NCI-H1436 treated with DMSO at 0.1 percent for 48 hours (cell line): ENCODE results near the gene ZNF473.
"Not testable (repeated sequence)": the region's sequence is repeated elsewhere in the genome, so short reads cannot be mapped to it uniquely, and the experiment has no call there.

Experiments used
- DNase-seq: peaks from one replicate; lab custom pipeline; 2025; lab: John Stamatoyannopoulos, UW

Gene ZNF473

DNA sequence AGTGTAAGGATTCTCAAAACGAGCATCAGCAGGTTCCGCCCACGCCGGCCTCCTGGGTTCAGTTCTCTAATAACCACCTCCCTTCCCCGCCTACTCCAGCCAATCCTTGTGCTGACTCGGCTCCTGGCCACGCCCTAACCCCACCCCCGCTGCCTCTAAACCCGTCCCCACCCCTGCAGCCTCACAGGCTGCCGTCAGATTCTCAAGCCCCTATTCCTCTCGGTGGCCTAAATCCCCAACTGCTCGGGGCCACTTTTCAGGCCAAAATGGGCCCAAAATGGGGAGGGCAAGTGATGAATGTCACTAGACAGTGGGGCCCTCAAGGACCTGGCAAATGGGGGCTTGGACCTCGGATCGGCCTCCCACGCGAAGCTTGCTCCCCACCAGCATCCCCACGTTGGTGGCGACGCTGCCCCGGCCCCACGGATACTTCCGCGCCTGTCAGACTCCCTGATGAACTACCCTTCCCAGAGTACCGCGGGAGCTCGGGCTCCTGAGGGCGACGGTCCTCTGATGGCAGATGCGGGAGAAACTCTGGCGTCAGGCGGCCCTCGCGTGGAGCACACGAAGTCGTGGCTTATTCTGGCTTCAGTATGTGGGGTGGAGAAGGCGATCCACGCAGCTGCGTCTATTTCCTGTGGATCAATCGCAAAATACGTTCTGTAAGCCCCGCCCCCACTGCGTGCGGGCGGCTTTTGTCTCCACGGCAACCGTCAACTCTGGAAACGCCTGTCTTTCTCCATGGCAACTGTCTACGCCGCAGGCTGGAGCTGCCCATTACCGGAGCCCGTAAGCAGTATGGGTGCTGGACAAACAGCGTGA is 24.8 kb downstream of the ZNF473 start:
- no peak for DNase-seq

DNA sequence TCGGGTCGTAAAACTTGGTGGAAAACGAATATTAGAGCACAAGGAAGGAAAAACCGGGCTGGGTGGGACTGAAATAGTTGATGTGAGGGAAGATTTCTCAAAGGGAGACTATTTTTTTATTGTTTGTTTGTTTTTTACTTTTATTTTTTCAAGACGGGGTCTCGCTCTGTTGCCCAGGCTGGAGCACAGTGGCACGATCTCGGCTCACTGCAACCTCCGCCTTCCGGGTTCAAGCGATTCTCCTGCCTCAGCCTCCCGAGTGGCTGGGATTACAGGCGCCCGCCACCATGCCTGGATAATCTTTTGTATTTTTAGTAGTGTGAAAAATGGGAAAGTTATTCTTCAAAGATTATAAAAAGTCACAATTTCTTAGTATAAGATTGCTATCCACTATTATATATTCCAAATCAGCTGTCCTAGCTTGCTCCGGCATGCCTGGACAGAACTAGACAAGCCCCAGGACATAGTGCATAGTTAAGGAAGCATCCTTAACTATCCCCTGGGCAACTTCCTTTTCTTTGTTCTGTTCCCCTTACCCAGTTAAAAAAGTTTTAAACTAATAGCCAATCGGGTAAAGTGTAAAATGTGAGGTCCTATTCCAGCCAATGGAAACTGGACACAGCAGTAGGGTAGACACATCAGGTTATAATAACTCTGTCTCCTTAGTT is 25.6 kb downstream of the ZNF473 start:
- DNase-seq: not testable (repeated sequence)

DNA sequence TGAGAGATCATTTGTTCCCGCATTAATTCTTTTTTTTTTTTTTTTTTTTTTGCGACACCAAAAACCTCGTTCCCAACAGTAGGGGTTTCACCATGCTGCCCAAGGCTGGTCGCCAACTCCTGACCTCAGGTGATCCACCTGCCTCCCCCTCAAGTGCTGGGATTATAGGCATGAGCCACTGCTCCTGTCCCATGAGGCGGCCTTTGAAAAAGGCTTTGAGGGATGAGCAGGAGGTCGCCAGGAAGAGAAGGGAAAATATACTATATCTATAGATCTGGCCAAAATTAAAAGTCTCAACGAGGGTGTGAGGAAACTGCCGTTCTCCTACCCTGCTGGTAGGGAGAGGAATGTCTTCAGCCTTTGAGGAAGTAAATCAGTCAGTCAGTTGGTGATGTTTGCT is 26.2 kb downstream of the ZNF473 start:
- DNase-seq: no peak

DNA sequence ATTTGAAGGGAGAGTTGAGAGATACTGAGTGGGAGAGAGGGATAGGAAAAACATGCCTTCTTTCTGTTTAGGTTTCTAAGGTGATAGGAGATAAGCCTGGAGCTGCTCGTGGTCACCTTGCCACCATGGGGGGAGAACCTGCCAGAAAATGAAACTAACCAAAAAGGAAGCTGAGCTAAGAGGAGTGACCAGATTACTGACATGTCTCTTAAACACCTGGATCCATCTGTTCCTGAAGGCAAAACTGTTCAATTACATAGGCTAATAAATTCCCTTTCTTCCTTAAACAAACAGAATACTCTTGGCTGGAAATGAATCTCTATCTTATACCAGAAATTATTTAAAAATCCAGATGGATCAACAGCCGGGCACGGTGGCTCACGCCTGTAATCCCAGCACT is 27.3 kb downstream of the ZNF473 start:
- no peak for DNase-seq

DNA sequence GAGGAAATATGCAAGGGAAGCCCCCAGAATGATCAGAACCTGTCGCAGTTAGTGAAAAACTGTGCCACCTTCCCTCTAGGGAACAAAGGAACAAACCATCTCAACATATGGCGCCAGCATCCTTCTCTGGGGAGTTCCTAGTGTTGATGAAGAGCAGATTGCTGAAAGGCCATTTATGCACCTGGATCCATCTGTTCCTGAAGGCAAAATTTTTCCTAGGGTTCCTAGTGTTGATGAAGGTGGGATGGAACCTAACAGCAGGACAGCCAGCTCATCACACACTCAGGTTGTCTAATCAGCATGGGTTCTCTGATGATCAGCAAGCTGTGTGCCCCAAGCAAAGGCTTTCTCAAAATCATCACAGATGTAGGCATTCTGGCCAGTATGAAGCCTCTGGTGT is 32.6 kb downstream of the ZNF473 start:
- no peak for DNase-seq

DNA sequence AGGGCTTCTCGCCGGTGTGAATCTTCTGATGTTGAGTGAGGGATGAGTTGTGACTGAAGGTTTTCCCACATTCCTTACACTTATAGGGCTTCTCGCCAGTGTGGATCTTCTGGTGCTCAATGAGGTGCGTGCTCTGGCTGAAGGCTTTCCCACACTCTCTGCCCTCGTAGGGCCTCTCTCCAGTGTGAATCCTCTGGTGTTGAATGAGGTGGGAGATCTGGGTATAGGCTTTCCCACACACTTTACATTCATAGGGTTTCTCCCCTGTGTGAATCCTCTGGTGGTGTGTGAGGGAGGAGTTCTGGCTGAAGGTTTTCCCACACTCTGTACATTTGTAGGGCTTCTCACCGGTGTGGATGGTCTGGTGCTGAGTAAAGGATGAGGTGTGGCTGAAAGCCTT is 33.2 kb downstream of the ZNF473 start:
- DNase-seq: no peak

DNA sequence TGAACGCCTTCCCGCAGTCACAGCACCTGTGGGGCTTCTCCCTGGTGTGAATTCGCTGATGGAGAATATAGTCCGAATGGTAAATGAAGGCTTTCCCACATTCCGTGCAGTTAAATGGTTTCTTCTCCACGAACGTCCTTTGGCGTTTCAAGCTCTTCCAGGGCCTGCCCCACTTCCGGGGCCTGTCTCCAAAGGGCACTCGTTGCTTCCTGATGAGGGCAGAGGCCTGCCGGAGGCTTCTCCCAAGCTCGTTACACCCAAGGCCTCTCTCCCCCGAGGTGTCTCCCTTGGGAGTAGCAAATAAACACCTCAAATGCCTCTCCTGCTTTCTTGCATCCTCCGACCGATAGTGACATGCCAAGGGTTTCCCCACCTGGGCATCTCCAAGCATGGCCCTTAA is 34.3 kb downstream of the ZNF473 start:
- DNase-seq: no peak

DNA sequence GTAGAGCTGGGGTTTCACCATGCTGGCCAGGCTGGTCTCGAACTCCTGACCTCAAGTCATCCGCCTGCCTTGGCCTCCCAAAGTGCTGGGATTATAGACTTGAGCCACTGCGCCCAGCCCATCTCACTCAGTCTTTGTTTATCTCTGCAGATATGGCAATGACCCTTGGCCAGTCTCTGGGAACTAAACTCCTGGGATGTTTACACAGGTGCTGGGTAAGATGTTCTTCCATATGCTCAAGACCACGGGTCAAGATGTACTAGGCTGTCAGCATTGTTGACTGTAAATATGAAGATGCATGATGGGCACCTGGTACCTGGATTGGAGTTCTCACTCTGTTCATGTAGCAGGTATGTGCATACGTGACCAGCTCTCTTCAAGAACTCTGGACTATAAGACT is 35.8 kb downstream of the ZNF473 start:
- no peak for DNase-seq

DNA sequence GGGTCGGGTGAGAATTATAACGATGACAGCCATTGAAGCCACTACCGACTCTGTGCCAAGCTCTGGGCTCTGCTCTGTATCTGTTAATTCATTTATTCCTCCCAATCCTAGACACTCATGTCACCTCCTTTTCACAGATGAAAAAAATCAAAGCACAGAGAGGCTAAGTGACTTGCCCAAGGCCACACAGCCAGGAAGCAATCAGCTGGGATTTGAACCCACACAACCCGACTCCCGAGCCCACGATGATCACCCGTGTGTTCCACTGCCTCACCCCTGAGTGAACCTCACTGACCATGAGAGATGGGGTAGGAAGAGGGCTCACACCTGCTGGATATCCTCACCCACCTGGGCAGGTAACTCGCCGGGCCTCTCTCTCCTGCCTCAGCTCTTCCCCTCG is 40.1 kb downstream of the ZNF473 start:
- DNase-seq: no peak

DNA sequence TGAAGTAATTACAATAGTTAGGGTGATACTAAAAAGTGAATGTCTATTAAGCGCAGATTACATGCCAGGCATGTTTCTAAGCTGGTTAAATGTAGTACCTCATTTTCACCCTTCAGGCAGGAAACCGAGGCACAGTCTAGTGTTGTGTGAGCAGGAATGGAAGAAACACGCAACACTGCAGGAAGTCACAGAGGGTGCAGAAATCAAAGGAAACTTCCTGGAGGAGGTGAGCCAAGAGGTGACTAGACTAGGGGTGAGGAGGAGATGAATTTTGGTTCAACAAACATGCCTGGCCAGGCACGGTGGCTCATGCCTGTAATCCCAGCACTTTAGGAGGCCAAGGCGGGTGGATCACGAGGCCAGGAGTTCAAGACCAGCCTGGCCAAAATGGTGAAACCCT is 41.8 kb downstream of the ZNF473 start:
- DNase-seq: no peak

DNA sequence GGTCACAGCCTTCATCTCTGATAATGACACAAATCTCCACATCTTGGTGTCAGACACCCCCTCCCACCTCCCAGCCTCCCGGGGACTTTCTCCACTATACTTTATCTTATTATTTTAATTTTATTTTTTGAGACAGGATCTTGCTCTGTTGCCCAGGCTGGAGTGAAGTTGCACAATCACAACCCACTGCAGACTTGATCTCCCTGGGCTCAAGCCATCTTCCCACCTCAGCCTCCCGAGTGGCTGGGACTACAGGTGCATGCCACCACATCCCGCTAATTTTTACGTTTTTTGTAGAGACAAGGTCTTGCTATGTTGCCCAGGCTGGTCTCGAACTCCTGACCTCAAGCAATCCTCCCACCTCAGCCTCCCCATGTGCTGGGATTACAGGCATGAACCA is 42.6 kb downstream of the ZNF473 start:
- not testable (repeated sequence) for DNase-seq

DNA sequence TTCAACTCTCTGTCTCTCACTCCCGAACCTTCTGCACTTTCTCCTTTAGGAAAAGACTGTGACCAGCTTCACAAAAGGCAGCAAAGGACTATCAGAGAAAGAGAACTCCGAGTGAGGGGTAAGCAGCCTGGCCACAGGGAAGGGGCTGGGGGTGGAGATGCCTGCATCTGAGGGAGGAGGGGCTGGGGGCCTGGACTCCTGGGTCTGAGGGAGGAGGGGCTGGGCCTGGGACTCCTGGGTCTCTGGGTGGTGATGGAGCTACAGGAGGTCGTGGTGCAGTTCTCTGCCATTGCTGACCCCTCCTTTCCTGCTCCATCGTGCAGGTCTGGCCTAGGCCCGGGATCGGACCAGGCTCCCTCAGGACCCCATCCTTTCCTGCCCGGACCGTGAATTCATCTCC is 49.3 kb downstream of the ZNF473 start:
- DNase-seq: not testable (repeated sequence)

DNA sequence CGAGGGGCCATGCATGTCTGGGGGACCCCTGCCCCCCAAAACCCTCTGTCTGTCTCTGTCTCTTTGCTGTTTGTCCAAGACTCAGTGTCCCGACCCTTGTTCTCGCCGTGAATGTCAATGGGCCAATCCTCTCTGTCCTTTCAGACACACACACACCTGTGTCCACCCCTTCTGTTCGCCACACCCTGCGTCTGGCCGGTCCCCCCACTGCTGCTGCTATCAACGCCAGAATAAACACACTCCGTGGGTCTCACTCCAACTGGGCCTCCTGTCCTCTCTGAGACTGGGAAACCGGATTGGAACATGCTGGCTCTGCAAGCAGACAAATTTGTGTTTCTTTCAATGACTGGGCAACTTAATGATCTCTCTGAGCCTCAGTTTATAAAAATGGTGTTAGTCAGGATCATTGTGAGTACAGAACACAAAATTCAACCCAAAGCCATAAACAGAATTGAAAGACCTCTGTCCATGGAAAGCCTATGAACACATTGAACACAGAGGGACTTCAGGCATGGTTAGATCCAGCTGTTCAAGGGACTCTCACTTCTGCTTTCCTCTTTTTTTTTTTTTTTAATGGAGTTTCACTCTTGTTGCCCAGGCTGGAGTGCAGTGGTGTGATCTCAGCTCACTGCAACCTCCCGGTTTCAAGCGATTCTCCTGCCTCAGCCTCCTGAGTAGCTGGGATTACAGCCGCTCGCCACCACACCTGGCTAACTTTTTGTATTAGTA is 50.0 kb downstream of the ZNF473 start:
- DNase-seq: not testable (repeated sequence)

DNA sequence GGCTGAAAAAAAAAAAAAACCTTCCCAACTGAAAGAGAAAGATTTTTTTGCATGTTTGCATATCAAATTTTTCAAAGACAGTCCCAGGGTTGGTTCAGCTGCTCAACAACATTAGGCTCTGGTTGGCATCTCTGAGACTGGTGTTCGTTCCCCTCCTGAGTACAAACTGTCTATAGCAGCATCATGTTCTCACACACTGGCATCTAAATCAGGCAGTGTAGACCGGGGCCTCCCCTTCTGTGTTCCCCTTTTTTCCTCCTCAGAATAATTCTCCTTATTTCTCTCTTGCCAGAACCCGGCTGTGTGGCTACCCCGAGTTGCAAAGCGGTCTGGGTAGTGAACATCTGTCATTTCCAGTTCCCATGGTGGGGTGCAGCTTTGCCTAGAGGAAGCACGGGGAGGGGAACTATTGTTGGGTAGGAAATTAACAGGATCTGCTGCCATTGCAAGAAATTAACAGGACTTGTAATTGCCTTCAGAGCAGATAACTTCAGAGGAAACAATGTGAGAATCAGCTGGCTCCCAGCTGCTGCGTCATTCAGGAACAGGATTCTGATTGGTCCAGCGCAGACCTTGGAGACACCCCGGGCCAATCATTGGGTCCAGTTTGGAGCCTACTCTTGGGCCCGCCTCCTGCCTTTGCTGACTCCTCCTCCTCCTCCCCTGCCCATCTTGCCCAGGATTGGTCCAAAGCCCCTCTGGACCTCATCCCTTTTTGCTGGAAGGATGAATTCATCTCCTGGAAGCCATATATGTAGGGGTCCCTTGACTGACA is 51.0 kb downstream of the ZNF473 start:
- not testable (repeated sequence) for DNase-seq

DNA sequence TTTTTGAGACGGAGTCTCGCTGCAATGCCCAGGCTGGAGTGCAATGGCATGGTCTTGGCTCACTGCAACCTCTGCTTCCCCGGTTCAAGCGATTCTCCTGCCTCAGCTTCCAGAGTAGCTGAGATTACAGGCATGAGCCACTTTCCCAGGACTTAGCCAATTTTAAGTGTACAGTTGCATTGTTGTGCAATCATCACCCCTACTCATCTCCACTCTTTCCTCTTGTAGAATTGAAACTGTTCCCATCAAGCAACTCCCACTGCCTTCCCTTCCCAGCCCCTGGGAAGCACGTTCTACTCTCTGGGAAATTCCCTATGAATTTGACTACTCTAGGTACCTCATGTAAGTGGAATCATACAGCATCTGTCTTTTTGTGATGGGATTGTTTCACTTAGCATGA is 53.2 kb downstream of the ZNF473 start:
- not testable (repeated sequence) for DNase-seq

DNA sequence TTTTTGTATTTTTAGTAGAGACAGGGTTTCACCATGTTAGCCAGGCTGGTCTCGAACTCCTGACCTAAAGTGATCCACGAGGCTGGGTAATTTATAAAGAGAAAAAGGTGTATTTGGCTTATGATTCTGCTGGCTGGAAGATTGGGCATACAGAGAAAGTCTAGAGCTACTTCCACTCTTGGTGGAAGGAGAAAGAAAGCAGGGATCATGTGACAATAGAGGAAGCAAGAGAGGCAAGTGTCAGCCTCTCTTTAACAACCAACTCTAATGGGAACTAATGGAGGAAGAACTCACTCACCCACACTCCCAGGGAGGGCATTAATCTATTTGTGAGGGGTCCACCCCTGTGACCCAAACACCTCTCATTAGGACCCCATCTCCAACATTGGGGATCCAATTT is 58.6 kb downstream of the ZNF473 start:
- not testable (repeated sequence) for DNase-seq

DNA sequence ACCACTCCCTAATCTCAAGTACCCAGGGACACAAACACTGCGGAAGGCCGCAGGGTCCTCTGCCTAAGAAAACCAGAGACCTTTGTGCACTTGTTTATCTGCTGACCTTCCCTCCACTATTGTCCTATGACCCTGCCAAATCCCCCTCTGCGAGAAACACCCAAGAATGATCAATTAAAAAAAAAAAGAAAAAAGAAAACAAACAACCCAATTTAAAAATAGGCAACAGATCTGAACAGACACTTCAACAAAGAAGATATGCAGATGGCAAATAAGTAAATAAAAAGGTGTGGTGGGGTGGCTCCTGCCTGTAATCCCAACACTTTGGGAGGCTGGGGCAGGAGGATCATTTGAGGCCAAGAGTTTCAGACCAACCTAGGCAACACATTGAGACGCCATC is 61.3 kb downstream of the ZNF473 start:
- DNase-seq: not testable (repeated sequence)

DNA sequence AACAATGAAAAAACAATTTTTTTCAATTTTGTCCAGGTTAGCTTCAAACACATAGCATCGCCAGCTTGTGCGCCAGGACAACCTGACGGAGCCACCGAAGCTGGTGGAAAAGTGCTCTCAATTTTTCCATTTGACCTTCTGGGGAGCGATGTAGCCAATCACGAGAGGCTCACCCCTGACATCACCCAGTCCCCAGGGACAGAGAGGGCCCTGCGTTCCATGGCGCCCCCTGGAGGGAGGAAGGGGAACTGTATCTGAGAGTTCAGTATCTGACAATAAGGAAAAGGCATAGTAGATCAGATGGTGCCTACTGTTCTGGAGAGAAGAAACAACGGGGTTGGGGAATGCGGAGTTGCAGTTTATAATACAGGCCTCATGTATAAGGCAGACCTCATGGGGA is 64.9 kb downstream of the ZNF473 start:
- DNase-seq: not testable (repeated sequence)

DNA sequence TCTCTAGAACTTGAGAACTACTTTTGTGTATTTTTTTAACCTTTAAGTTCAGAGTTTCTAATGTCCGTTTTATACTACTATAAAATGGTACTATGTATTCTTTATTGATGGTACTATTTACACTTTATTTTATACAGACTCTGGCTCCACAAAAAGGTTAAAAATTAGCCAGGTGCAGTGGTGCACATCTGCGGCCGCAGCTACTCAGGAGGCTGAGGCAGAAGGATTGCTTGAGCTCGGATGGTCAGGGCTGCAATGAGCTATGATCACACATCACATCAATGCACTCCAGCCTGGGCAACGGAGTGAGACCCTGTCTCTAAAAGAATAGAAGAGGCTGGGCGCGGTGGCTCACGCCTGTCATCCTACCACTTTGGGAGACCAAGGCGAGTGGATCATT is 66.0 kb downstream of the ZNF473 start:
- DNase-seq: not testable (repeated sequence)

DNA sequence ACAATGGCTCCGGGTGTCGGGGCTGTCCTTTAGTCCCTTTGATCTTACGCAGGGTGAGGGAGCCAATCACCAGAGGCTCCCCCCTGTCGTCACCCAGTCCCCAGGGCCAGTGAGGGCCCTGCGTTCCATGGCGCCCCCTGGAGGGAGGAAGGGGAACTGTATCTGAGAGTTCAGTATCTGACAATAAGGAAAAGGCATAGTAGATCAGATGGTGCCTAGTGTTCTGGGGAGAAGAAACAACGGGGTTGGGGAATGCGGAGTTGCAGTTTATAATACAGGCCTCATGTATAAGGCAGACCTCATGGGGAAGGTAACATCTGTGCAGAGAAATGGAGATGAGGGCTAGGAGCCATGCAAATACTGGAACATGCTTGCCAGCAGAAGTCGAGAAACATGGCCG is 66.8 kb downstream of the ZNF473 start:
- not testable (repeated sequence) for DNase-seq

DNA sequence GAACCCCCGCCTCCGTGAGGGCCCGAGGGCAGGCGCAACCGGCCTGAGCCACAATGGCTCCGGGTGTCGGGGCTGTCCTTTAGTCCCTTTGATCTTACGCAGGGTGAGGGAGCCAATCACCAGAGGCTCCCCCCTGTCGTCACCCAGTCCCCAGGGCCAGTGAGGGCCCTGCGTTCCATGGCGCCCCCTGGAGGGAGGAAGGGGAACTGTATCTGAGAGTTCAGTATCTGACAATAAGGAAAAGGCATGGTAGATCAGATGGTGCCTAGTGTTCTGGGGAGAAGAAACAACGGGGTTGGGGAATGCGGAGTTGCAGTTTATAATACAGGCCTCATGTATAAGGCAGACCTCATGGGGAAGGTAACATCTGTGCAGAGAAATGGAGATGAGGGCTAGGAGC is 72.1 kb downstream of the ZNF473 start:
- not testable (repeated sequence) for DNase-seq

DNA sequence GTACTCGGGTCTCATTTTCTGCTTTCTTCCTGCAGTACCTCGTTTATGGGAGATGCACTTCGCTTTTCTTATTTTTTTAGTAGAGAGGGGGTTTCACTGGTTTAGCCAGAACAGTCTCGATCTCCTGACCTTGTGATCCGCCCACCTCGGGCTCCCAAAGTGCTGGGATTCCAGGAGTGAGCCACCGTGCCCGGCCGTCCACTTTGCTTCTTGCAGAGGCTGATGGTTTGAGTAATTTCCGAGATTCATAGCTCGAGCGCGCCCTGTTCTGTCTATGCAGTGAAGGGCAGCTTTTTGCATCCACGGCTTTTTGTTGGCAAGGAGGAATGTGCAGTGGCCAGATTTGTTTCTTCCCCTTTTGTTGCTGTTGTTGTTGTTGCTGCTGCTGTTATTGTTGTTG is 73.1 kb downstream of the ZNF473 start:
- DNase-seq: not testable (repeated sequence)
